KOPT-K1 (cell line): ENCODE data around the gene EIF3A.
"Not testable (repeated sequence)": the region's sequence is repeated elsewhere in the genome, so short reads cannot be mapped to it uniquely, and the experiment has no call there.

Experiments used
- H3K27ac ChIP-seq: fragments of 200-600 bp; sonication (generic); 2 replicates; pipeline ENCODE4 v1.5.1; 2016; ENCODE audit warnings: antibody characterized with exemption, mild to moderate bottlenecking, low read depth, low read length; ENCODE audit not compliant: poor library complexity, severe bottlenecking
- H3K36me3 ChIP-seq: fragments of 200-600 bp; sonication (generic); 2 replicates; pipeline ENCODE4 v1.5.1; 2017; ENCODE audit warnings: antibody characterized with exemption, mild to moderate bottlenecking, low read length, moderate library complexity; ENCODE audit not compliant: insufficient read depth
- H3K9me3 ChIP-seq: fragments of 200-600 bp; sonication (generic); 2 replicates; pipeline ENCODE4 v1.5.1; 2017; ENCODE audit warnings: antibody characterized with exemption, low read length, mild to moderate bottlenecking; ENCODE audit not compliant: insufficient read depth, poor library complexity, severe bottlenecking

EIF3A gene, protein sequence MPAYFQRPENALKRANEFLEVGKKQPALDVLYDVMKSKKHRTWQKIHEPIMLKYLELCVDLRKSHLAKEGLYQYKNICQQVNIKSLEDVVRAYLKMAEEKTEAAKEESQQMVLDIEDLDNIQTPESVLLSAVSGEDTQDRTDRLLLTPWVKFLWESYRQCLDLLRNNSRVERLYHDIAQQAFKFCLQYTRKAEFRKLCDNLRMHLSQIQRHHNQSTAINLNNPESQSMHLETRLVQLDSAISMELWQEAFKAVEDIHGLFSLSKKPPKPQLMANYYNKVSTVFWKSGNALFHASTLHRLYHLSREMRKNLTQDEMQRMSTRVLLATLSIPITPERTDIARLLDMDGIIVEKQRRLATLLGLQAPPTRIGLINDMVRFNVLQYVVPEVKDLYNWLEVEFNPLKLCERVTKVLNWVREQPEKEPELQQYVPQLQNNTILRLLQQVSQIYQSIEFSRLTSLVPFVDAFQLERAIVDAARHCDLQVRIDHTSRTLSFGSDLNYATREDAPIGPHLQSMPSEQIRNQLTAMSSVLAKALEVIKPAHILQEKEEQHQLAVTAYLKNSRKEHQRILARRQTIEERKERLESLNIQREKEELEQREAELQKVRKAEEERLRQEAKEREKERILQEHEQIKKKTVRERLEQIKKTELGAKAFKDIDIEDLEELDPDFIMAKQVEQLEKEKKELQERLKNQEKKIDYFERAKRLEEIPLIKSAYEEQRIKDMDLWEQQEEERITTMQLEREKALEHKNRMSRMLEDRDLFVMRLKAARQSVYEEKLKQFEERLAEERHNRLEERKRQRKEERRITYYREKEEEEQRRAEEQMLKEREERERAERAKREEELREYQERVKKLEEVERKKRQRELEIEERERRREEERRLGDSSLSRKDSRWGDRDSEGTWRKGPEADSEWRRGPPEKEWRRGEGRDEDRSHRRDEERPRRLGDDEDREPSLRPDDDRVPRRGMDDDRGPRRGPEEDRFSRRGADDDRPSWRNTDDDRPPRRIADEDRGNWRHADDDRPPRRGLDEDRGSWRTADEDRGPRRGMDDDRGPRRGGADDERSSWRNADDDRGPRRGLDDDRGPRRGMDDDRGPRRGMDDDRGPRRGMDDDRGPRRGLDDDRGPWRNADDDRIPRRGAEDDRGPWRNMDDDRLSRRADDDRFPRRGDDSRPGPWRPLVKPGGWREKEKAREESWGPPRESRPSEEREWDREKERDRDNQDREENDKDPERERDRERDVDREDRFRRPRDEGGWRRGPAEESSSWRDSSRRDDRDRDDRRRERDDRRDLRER (N-terminal part only)

DNA sequence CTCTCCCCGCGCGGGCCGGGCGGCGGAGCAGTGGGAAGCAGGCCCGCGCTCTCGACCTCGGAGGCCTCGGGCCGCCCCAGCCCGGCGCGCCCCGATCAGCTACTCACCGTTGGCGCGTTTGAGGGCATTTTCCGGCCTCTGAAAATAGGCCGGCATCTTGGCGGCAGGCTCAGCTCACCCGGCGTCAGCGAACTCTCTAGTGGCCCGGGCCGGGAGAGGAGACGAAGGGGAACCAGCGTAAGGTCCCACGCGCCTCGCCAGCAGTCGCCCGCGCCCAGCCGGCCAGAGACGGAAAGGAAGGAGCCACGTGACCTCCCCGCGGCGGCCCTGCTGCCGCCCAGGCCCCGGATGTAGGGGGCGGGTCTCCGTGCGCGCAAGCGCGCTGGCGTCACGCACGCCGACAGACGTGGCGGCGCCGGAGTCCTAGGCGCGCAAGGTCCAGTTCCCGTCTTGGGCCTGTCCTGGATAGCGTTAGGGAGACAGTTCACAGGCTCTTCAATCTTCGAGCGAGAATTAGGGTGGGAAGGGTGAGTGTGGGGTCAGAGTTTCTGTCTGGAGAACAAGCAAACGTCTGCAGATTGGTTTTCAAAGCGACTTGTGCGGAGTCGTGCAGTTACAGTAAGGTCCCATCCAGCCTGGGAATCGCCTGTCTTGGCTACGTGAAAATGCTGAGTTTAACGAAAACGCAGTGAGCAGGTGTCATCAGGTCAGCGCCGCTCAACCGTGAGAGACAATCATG is at the start of gene EIF3A:
TSS of gene EIF3A (minus strand) at position 297 of the 739 bp plus-strand sequence. CDS start at position 156, 141 bp downstream.
- peaks cover 40% of the 10 kb centered on the region for H3K36me3 ChIP-seq
- peak within 1 kb of the TSS; percentile 97 for H3K27ac ChIP-seq
- no peaks in the 10 kb centered on the region for H3K9me3 ChIP-seq

DNA sequence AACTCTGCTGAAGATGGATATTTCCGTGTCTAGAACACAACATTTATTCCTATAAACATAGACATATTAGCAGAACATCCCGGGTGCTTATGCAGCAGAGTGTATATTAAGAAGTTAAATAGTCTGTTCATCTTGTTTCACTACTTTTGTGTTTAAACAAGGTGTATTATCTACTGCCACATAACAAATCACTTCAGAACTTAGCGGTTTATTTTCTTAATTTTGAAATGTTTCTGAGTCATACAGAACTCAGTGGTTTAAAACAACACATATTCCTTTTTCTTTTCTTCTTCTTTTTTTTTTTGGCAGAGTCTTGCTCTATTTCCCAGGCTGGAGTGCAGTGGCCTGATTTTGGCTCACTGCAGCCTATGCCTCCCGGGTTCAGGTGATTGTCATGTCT is 49.1 kb upstream of the EIF3A start:
- Histone ChIP-seq H3K9me3 (no peaks in the 10 kb centered on the region), H3K36me3 (peaks cover 88% of the 10 kb centered on the region), H3K27ac (peak overlapping the region; percentile 100)

DNA sequence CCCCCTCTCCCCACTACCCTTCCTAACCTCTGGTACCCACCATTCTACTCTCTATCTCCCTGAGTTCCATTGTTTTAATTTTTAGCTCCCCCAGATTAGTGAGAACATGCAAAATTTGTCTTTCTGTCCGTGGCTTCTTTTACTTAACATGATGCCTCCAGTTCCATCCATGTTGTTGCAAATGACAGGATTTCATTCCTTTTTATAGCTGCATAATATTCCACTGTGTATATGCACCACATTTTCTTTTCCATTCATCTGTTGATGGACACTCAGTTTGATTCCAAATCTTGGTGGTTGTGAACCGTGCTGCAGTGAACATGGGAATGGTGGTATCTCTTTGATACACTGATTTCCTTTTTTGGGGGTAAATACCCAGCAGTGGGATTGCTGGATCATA is 45.3 kb upstream of the EIF3A start:
- Histone ChIP-seq H3K27ac (peak overlapping the region; percentile 29), H3K9me3 (no peaks in the 10 kb centered on the region), H3K36me3 (peaks cover 100% of the 10 kb centered on the region)

DNA sequence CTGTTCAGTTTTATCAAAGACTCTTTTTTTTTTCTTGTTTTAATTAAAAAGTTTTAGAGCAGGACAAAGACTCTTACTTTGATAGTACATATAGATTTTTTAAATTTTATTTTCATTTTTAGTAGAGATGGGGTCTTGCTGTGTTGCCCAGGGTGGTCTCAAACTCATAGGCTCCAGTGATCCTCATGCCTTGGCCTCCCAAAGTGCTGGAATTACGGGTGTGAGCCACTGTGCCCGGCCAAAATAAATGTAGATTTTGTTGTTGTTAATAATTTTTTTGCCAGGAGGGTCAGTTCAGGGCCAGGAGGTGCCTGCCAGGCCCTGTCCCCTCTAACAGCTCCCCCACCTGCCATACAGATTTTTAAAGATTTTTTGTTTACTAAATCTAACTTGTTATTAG is 40.3 kb upstream of the EIF3A start:
- Histone ChIP-seq H3K36me3 (peaks cover 100% of the 10 kb centered on the region), H3K27ac (peak overlapping the region; percentile 46), H3K9me3 (no peaks in the 10 kb centered on the region)

DNA sequence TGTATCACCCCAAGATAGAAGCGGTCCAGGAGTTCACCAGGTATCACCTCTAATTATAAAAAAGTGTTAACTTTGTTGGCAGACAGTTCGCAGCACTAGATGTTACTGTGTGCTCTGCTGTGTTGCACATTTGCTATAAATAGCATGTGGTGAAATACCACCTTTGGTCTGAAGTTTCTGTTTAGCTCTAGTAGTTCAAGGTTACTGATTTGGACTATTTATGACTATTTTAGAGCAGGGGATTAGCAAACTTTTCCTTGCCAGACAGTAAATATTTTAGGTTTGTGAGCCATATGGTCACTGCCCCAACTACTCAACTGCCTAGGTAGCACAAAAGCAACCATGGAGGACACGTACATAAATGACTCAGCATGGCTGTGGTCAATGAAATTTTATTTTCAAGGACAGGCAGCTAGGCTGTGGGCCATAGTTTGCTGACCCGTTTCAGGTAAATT is 39.8 kb upstream of the EIF3A start:
- peak overlapping the region; percentile 46 for H3K27ac ChIP-seq
- H3K36me3 ChIP-seq: peaks cover 100% of the 10 kb centered on the region
- H3K9me3 ChIP-seq: no peaks in the 10 kb centered on the region

DNA sequence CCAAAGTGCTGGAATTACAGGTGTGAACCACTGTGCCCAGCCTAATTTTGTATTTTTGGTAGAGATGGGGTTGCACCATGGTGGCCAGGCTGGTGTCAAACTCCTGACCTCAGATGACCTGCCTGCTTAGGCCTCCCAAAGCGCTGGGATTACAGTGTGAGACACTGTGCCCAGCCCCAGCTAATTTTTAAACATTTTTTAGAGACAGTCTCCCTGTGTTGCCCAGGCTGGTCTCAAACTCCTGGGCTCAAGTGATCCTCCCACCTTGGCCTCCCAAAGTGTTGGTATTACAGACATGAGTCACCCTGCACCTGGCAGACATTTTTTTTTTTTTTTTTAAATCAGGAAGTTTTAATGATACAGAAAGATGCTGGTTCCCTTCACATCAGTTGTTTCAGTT is 38.8 kb upstream of the EIF3A start:
- Histone ChIP-seq H3K27ac (peak overlapping the region; percentile 46), H3K36me3 (peaks cover 100% of the 10 kb centered on the region), H3K9me3 (no peaks in the 10 kb centered on the region)

DNA sequence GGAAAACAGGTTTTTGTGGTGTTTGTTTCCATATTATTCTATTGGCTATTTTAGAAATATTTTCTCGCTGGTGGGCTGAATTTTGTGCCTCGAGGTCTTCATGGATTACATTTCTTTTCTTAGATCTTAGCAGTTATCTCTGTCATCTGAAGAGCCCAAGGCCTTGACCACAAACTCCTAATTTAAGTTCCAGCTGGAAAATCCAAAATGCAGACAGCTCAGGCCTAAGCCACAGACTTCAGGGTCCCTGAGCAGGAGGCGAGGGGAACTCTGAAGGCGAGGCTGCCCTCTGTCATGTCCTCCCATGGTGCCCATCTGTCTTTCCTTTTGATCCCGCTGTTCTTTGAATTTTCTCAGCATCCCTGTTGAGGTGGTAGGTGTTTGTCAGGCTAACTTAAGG is 37.6 kb upstream of the EIF3A start:
- H3K36me3 ChIP-seq: peaks cover 100% of the 10 kb centered on the region
- H3K27ac ChIP-seq: peak overlapping the region; percentile 15

DNA sequence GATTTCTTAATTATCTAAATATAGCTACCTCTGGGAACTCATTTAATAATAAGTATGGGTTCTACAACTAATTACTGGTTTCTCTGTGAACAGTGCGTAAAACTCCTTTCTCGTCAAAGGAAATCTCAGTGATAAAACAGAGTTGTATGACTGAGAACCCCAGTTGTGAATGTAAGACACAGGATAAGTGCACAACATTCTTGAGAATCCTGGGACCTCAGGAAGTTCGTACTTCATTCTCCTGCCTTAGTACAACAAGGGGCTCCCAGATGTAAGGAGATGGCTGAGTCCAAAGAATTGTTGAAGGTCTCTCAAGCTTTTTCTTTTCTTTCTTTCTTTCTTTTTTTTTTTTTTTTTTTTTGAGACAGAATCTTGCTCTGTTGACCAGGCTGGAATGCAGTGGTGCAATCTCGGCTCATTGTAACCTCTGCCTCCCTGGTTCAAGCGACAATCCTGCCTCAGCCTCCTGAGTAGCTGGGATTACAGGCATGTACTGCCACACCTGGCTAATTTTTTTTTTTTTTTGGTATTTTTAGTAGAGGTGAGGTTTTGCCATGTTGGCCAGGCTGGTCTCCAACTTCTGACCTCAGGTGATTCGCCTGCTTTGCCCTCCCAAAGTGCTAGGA is 35.8 kb upstream of the EIF3A start:
- no peak overlapping the region for H3K27ac ChIP-seq
- H3K9me3 ChIP-seq: no peaks in the 10 kb centered on the region
- peaks cover 100% of the 10 kb centered on the region for H3K36me3 ChIP-seq

More for the DNA sequence above, 37.6 kb upstream of the EIF3A start:
- H3K9me3 ChIP-seq: no peaks in the 10 kb centered on the region

DNA sequence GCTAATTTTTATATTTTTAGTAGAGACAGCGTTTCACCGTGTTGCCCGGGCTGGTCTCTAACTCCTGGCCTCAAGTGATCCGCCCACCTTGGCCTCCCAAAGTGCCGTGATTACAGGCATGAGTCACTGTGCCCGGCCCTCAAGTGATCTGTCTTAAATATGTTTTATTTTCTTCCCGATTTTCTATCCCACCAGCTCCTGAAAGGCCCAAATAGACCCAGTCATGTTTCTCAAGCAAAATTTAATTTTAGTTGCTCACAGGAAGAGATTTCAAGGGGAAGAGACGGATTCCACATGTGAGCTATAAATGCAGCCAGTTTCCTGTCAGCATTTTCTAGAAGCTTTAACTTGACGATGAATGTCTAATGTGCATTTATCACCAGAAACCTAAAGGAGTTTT is 35.3 kb upstream of the EIF3A start:
- no peak overlapping the region for H3K27ac ChIP-seq
- no peaks in the 10 kb centered on the region for H3K9me3 ChIP-seq
- peaks cover 100% of the 10 kb centered on the region for H3K36me3 ChIP-seq

DNA sequence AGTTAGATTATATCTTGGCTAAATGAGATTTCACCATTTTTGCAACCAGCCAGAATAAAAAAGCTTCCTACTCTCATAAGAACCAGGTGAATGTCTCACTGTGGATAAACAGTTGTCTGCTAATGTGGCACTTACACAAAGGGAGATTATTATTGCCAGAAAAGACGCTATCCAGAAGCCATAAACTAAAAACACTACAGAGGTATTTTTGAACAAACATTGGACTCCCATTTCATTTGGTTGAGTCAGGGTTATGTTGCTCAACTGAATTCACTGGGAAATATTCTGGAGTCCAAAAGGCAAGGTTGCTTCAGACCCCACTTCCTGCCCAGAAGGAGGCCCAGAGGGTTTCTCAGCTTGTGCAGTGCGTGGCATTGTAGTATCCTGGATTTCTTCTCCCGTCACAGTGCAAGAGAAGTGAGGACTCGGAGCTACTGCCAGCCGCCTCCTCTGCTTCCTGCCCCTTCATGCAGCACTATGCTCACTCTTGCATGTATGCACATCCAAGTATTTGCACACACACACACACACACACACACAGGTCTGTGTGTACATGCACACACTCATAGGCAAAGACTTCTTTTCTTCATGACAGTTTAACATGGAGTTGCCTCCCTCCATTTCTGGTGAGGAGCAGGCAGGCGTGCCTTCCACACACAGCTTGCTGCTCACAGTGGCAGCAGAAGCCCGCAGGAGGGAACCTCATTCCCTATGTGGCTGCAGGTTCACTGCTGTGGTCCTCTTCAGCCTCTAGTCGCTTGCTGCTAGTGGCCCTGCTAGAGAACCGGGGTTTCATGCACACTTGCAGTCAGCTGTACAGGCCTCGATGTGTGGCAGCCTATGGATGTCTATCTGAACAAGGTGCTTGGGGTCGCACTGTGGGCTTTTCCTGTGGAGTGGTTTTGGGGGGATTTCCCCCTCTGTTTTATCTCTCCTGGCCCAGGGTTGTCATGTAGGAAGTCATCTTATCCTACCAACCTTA is 33.4 kb upstream of the EIF3A start:
- Histone ChIP-seq H3K27ac (peak overlapping the region; percentile 69), H3K36me3 (peaks cover 100% of the 10 kb centered on the region), H3K9me3 (no peaks in the 10 kb centered on the region)

DNA sequence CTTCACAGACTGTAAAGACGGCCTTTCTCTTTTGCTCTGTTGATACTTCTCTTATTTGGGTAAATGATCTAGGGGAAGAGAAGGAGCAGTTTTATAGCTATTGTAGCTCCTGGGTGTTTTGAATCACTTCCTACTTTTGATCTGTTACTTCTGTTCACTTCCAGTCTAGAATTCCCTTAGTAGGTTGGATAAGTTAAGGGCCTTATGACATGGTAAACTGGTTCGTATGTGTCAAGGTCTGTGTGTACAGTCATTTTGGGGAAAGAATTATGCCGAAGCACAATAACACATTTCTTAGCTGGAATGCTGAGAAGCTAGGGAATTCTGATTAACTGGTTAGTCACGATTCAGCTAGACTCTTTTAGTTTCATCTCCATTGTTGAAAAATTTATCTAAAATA is 31.4 kb upstream of the EIF3A start:
- H3K36me3 ChIP-seq: peaks cover 100% of the 10 kb centered on the region
- H3K27ac ChIP-seq: no peak overlapping the region
- no peaks in the 10 kb centered on the region for H3K9me3 ChIP-seq

DNA sequence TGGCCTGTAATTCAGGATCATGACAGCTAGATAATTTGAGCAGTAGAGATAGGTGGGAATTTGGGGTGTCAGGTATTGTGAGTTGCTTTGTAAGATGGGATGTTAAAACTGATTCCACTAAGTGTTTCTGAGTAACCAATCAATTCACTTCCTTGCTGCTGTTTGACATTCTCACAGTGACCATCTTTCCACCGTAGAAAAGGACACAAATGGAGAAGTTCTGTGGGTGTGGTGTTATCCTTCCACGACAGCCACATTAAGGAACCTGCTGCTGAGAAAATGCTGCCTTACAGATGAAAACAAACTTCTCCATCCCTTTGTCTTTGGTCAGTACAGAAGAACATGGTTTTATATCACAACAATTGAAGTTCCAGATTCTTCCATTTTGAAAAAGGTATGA is 27.2 kb upstream of the EIF3A start:
- H3K27ac ChIP-seq, H3K9me3 ChIP-seq: not testable (repeated sequence)
- H3K36me3 ChIP-seq: peaks cover 74% of the 10 kb centered on the region

DNA sequence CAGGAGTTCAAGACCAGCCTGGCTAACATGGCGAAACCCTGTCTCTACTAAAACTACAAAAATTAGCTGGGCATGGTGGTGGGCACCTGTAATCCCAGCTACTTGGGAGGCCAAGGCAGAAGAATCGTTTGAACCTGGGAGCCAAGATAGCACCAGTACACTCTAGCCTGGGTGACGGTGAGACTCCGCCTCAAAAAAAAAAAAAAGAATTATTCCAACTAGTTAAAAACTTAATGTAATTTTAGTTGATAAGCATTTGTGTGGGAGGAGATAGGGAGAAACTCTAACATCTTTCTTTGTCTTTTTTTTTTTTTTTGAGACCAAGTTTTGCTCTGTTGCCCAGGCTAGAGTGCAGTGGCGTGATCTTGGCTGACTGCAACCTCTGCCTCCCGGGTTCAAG is 26.5 kb upstream of the EIF3A start:
- peaks cover 68% of the 10 kb centered on the region for H3K36me3 ChIP-seq
- not testable (repeated sequence) for H3K9me3 ChIP-seq, H3K27ac ChIP-seq
